Endothelial cell (in vitro differentiated cells): ENCODE results near the gene SIRT4. TPM values are rescaled to one million over a fixed set of nuclear protein-coding genes. Genes with fewer than 3 reads are reported as not detected.

Experiments
- DNase-seq: peaks from one replicate; pipeline ENCODE4 v3.0.0; 2021; ENCODE audit warnings: low spot score
- H3K27ac Mint-ChIP-seq: one replicate; pipeline ENCODE4 v1.8.0; 2021; ENCODE audit warnings: mixed read lengths, inconsistent platforms; ENCODE audit not compliant: unreplicated experiment
- H3K27me3 Mint-ChIP-seq: one replicate; pipeline ENCODE4 v1.8.0; 2021; ENCODE audit warnings: mild to moderate bottlenecking, moderate library complexity, mixed read lengths, inconsistent platforms; ENCODE audit not compliant: unreplicated experiment
- H3K36me3 Mint-ChIP-seq: one replicate; pipeline ENCODE4 v1.8.0; 2021; ENCODE audit warnings: mild to moderate bottlenecking, low read depth, mixed read lengths, inconsistent platforms; ENCODE audit not compliant: unreplicated experiment
- H3K4me1 Mint-ChIP-seq: one replicate; pipeline ENCODE4 v1.8.0; 2021; ENCODE audit warnings: mild to moderate bottlenecking, mixed read lengths, inconsistent platforms; ENCODE audit not compliant: unreplicated experiment
- H3K4me3 Mint-ChIP-seq: one replicate; pipeline ENCODE4 v1.8.0; 2021; ENCODE audit warnings: mild to moderate bottlenecking, mixed read lengths, inconsistent platforms; ENCODE audit not compliant: unreplicated experiment
- H3K9me3 Mint-ChIP-seq: one replicate; pipeline ENCODE4 v1.8.0; 2021; ENCODE audit warnings: mixed read lengths, inconsistent platforms; ENCODE audit not compliant: unreplicated experiment
- total RNA-seq: library from RNA; stranded (reverse); fragmentation: NEBNext Ultra II Directional; extraction: Animal tissue kit (Norgen Biotek cat#: 25700); gene quantifications from one replicate; pipeline ENCODE4 v1.2.1, GENCODE V29; 2021; ENCODE audit not compliant: unreplicated experiment
- TF ChIP-seq, protein P1 (sequence below): fragments of 200-600 bp; sonication (generic); IDR thresholded peaks from one replicate; pipeline ENCODE4 v1.5.0; 2021; ENCODE audit warnings: antibody characterized with exemption; ENCODE audit not compliant: unreplicated experiment

Gene SIRT4
- total RNA-seq, 1 donor from 2014 or later, result 1.8 TPM

- no peaks in the 10 kb centered on the region for H3K9me3 Mint-ChIP-seq
- peaks cover 1% of the 10 kb centered on the region for H3K27me3 Mint-ChIP-seq
- H3K36me3 Mint-ChIP-seq, result peaks cover 3% of the 10 kb centered on the region
- H3K4me3 Mint-ChIP-seq, result no peak overlapping the region
- TF ChIP-seq, protein P1, sequence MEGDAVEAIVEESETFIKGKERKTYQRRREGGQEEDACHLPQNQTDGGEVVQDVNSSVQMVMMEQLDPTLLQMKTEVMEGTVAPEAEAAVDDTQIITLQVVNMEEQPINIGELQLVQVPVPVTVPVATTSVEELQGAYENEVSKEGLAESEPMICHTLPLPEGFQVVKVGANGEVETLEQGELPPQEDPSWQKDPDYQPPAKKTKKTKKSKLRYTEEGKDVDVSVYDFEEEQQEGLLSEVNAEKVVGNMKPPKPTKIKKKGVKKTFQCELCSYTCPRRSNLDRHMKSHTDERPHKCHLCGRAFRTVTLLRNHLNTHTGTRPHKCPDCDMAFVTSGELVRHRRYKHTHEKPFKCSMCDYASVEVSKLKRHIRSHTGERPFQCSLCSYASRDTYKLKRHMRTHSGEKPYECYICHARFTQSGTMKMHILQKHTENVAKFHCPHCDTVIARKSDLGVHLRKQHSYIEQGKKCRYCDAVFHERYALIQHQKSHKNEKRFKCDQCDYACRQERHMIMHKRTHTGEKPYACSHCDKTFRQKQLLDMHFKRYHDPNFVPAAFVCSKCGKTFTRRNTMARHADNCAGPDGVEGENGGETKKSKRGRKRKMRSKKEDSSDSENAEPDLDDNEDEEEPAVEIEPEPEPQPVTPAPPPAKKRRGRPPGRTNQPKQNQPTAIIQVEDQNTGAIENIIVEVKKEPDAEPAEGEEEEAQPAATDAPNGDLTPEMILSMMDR, result peak; percentile 60
- no peak overlapping the region for H3K27ac Mint-ChIP-seq
- no peaks in the 10 kb centered on the region for H3K4me1 Mint-ChIP-seq
- no peak for DNase-seq
These were observed 44.6 kb downstream of the SIRT4 start for GRCh38 chr12:120346681-120347080.

- peaks cover 3% of the 10 kb centered on the region for H3K36me3 Mint-ChIP-seq
- H3K27ac Mint-ChIP-seq, result no peak overlapping the region
- TF ChIP-seq, protein P1, result no peak
- no peaks in the 10 kb centered on the region for H3K4me1 Mint-ChIP-seq
- no peaks in the 10 kb centered on the region for H3K9me3 Mint-ChIP-seq
- DNase-seq, result no peak
- H3K4me3 Mint-ChIP-seq, result no peak overlapping the region
- peaks cover 4% of the 10 kb centered on the region for H3K27me3 Mint-ChIP-seq
These were observed 45.6 kb downstream of the SIRT4 start for GRCh38 chr12:120347766-120348165.

DNA sequence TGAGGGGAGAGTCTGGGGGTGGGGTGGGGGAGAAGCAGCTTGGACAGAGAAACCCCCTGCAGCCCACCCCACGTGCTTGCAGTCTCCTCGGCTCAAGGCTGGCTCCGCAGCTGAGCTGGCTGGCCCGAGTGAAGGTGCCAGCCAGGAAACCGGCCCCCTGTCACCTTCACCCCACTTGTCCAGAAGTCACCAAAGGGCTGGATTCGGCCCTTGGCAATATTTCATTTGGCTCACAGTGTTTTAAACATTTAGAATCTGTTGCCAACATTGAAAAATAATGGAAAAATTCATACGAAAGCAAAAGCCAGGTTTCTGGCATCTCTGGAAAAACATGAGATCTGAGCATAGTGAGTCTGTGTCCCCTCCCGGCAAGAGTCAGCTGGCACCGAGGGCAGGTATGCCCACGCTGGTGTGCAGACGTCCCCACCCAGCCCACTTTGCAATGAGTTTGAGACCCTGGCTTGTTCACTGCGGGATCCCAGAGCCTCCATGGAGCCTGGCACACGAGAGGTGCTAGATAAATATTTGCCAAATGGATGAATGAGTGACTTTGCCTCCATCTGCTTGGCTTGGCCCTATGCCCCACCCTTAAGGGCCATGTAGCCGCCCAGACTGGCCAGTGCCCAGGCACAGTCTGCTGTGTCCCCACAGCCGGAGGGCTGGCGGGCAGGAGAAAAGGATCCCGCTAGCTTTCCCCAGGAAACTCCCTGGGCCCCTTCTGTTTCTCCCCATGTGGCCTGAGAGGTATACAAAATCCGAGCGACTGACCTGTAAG, 48.6 kb downstream of the SIRT4 start:
- no peak overlapping the region for H3K4me3 Mint-ChIP-seq

DNA sequence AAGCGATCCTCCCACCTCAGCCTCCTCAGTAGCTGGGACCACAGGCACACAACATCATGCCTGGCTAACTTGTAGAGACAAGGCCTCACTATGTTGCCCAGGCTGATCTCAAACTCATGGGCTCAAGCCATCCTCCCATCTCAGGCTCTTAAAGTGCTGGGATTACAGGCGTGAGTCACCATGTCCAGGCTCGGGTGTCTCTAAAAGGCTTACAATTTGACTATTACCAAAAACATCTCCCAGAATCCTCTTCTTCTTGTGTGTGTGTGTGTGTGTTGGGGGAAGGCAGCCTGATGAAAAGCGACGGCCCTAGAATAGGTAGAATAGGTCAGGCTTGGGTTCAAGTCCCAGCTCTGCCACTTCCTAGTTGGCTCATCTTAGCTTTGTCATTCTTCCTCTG, 50.0 kb downstream of the SIRT4 start:
- no peaks in the 10 kb centered on the region for H3K4me1 Mint-ChIP-seq
- TF ChIP-seq, protein P1, result no peak
- H3K9me3 Mint-ChIP-seq, result no peaks in the 10 kb centered on the region
- peaks cover 9% of the 10 kb centered on the region for H3K36me3 Mint-ChIP-seq
- no peak for DNase-seq
- H3K4me3 Mint-ChIP-seq, result no peak overlapping the region
- H3K27me3 Mint-ChIP-seq, result peaks cover 2% of the 10 kb centered on the region
- H3K27ac Mint-ChIP-seq, result no peak overlapping the region

More for the DNA sequence above, 48.6 kb downstream of the SIRT4 start:
- no peak overlapping the region for H3K27ac Mint-ChIP-seq
- H3K9me3 Mint-ChIP-seq, result no peaks in the 10 kb centered on the region
- H3K27me3 Mint-ChIP-seq, result peaks cover 2% of the 10 kb centered on the region
- TF ChIP-seq, protein P1, result no peak
- DNase-seq, result no peak
- H3K4me1 Mint-ChIP-seq, result no peaks in the 10 kb centered on the region
- H3K36me3 Mint-ChIP-seq, result peaks cover 4% of the 10 kb centered on the region

DNA sequence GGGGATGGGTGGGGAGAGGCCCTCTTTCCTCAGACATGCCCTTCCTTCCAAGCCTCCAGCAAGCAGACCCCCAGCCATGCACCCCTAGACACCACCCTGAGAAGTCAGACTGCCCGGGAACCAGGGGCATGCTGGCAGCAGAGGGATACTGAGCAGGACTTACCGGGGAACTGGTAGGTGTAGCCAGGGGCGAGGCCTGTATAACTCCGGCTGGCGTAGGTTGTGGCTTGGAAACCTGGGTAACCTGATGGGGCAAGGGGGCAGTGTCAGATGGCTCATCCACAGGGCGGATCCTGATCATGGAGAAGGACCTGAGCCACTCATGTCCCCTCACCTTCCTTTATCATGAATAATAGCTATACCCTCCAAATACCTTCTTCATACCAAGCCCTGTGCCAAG, 51.0 kb downstream of the SIRT4 start:
- Mint-ChIP-seq H3K4me1 (peaks cover 6% of the 10 kb centered on the region), H3K4me3 (no peak overlapping the region)
- TF ChIP-seq, protein P1, result no peak

More for the DNA sequence above, 51.0 kb downstream of the SIRT4 start:
- no peak for DNase-seq
- H3K27ac Mint-ChIP-seq, result no peak overlapping the region
- no peaks in the 10 kb centered on the region for H3K9me3 Mint-ChIP-seq
- H3K27me3 Mint-ChIP-seq, result peaks cover 5% of the 10 kb centered on the region
- H3K36me3 Mint-ChIP-seq, result peaks cover 15% of the 10 kb centered on the region
